Measurements from ENCODE around the gene SENP5.
"Not testable (repeated sequence)": the region's sequence is repeated elsewhere in the genome, so short reads cannot be mapped to it uniquely, and the experiment has no call there.

Gene SENP5

GRCh38 chr3:196942915-196943277 lies 75.2 kb downstream of the SENP5 start:
- DNase-seq (ENCODE audit: low read depth) = peak; percentile 18

GRCh38 chr3:196944037-196944790 lies 76.5 kb downstream of the SENP5 start:
- not testable (repeated sequence) for DNase-seq (ENCODE audit: low read depth)

GRCh38 chr3:196947136-196947859 lies 79.6 kb downstream of the SENP5 start:
- no peak for DNase-seq (ENCODE audit: low read depth)

GRCh38 chr3:196947860-196948441 lies 80.2 kb downstream of the SENP5 start:
- DNase-seq (ENCODE audit: low read depth) = no peak

GRCh38 chr3:196948442-196949284 lies 80.9 kb downstream of the SENP5 start:
- no peak for DNase-seq (ENCODE audit: low read depth)

- no peak for DNase-seq (ENCODE audit: low read depth)
Measured at GRCh38 chr3:196949285-196949619, 81.5 kb downstream of the SENP5 start.

GRCh38 chr3:196949750-196950149 lies 82.0 kb downstream of the SENP5 start:
- no peak for DNase-seq (ENCODE audit: low read depth)

- no peak for DNase-seq (ENCODE audit: low read depth)
Measured at GRCh38 chr3:196951371-196951770, 83.7 kb downstream of the SENP5 start.

- DNase-seq (ENCODE audit: low read depth) = no peak
Measured at GRCh38 chr3:196954832-196955231, 87.1 kb downstream of the SENP5 start.

- no peak for DNase-seq (ENCODE audit: low read depth)
Measured at GRCh38 chr3:196962108-196962929, 94.6 kb downstream of the SENP5 start.

- no peak for DNase-seq (ENCODE audit: low read depth)
Measured at GRCh38 chr3:196962930-196963630, 95.4 kb downstream of the SENP5 start.

- no peak for DNase-seq (ENCODE audit: low read depth)
Measured at GRCh38 chr3:196963631-196963953, 95.9 kb downstream of the SENP5 start.

- no peak for DNase-seq (ENCODE audit: low read depth)
Measured at GRCh38 chr3:196965112-196965803, 97.5 kb downstream of the SENP5 start.

GRCh38 chr3:196965804-196966173 lies 98.1 kb downstream of the SENP5 start:
- DNase-seq (ENCODE audit: low read depth) = no peak

GRCh38 chr3:196966526-196967401 lies 99.0 kb downstream of the SENP5 start:
- DNase-seq (ENCODE audit: low read depth) = no peak

- DNase-seq (ENCODE audit: low read depth) = no peak
Measured at GRCh38 chr3:196967412-196968232, 99.9 kb downstream of the SENP5 start.

- DNase-seq (ENCODE audit: low read depth) = peak; percentile 58
Measured at GRCh38 chr3:196968233-196969133, 100.8 kb downstream of the SENP5 start, which contains the start of gene PIGZ. PIGZ (minus strand) TSS chr3:196968833; CDS start chr3:196952031, 16,802 bp downstream.
